ENCODE measurements around the gene MMD2. TPM values are rescaled to one million over a fixed set of nuclear protein-coding genes. Genes with fewer than 3 reads are reported as not detected.

MMD2 gene
- total and polyA plus RNA-seq, 2 donors (not counting 1 experiment from before 2014, with no cell fraction given) = not detected

GRCh38 chr7:4879396-4880081 lies 79.4 kb downstream of the MMD2 start:
- Histone ChIP-seq H2AFZ (ENCODE audit: insufficient read depth, low read depth, low read length, poor library complexity, severe bottlenecking) (no peak overlapping the region), H3K4me2 (replicated peaks; ENCODE audit: low read depth, low read length, poor library complexity, severe bottlenecking) (no peak overlapping the region)
- CTCF ChIA-PET = no interaction called here

More at GRCh38 chr7:4879396-4880081, 79.4 kb downstream of the MMD2 start:
- Mint-ChIP-seq H3K27ac (no peak overlapping the region), H3K4me1 (peaks cover 13% of the 10 kb centered on the region), H3K4me3 (no peak overlapping the region), H3K9me3 (ENCODE audit: insufficient read depth) (no peaks in the 10 kb centered on the region), H3K27me3 (peaks cover 26% of the 10 kb centered on the region)
- DNase-seq = no peak
- ATAC-seq (ENCODE audit: low read depth) = no peak
- Histone ChIP-seq H3K27ac (ENCODE audit: low read length in 2 of 2) (no peak overlapping the region), H3K36me3 (replicated peaks in 1 of 2; ENCODE audit: control extremely low read depth in 1 of 2, control insufficient read depth in 1 of 2, extremely low read depth in 1 of 2, insufficient read depth in 2 of 2, low read length in 1 of 2) (no peaks in the 10 kb centered on the region), H4K20me1 (ENCODE audit: control insufficient read depth, insufficient read depth, low read length, poor library complexity, severe bottlenecking) (no peaks in the 10 kb centered on the region), H3K9me3 (ENCODE audit: control extremely low read depth in 1 of 3, control insufficient read depth in 2 of 3, insufficient read depth in 1 of 3, low read length in 2 of 3) (peaks cover 0 to 8% (median 0%) of the 10 kb centered on the region in 3 donors), H3K9ac (ENCODE audit: low read length) (no peak overlapping the region), H3K4me1 (ENCODE audit: control insufficient read depth in 2 of 2, insufficient read depth in 2 of 2, low read length in 2 of 2) (peaks cover 3 to 17% of the 10 kb centered on the region in 2 donors), H3K79me2 (ENCODE audit: control insufficient read depth, insufficient read depth, low read length) (no peaks in the 10 kb centered on the region), H3K27me3 (replicated peaks in 1 of 4; ENCODE audit: control extremely low read depth in 1 of 4, control insufficient read depth in 3 of 4, insufficient read depth in 4 of 4, low read length in 3 of 4) (peaks cover 0 to 30% (median 9%) of the 10 kb centered on the region in 4 experiments), H3K4me3 (ENCODE audit: control extremely low read depth in 1 of 5, extremely low read depth in 1 of 5, insufficient read depth in 1 of 5, low read depth in 2 of 5, low read length in 4 of 5) (no peak overlapping the region)
- TF ChIP-seq EZH2 (IDR thresholded peaks at IDR 0.05; ENCODE audit: borderline replicate concordance, insufficient read depth, low read depth, low read length, poor library complexity, severe bottlenecking) = no peak
- TF ChIP-seq CTCF (IDR thresholded peaks at IDR 0.05) = no peak
- intact Hi-C loops (cut with micrococcal nuclease) = no loop called here
- POLR2A ChIA-PET = no interaction called here
- 95% methylated on average over 27 of the region's 27 CpGs for WGBS (ENCODE audit: insufficient coverage)

Data from B cell (primary cell).